ENCODE measurements around the gene HIVEP3. TPM values are rescaled to one million over a fixed set of nuclear protein-coding genes. Genes with fewer than 3 reads are reported as not detected.

HIVEP3 gene
- total and polyA plus RNA-seq, 2 of the 13 experiments (the other 11 are each of a cell fraction or from before 2014, with no cell fraction given), result 0.05 TPM; not detected in 1

GRCh38 chr1:41835485-41835884 is 83.2 kb downstream of the HIVEP3 start:
- ATAC-seq (no peak), FAIRE-seq (no peak), DNase-seq (ENCODE audit: low spot score) (no peak)
- no peak overlapping the region for H2AFZ ChIP-seq (ENCODE audit: low read length)
- H3K4me3 ChIP-seq (replicated peaks in 1 of 3; ENCODE audit: insufficient read depth in 1 of 3, low read depth in 2 of 3, low read length in 3 of 3), result no peak overlapping the region
- H3K9ac ChIP-seq (ENCODE audit: insufficient read depth, low read depth, low read length), result no peak overlapping the region
- no peaks in the 10 kb centered on the region for H3K4me1 ChIP-seq (ENCODE audit: insufficient read depth, low read length)
- no peaks in the 10 kb centered on the region for H4K20me1 ChIP-seq (ENCODE audit: insufficient read depth, low read length)
- BruUV-seq (replicated peaks), result no TSS peak
- 13% methylated on average over 5 of the region's 5 CpGs for WGBS (ENCODE audit: low lambda C conversion rate)
- intact Hi-C loops (cut with micrococcal nuclease; ENCODE audit: unreplicated experiment) (no loop called here), in situ Hi-C loops (cut with HindIII; ENCODE audit: extremely low pct_ligation_motif_present, low pct_unique_long_range_greater_than_20kb) (no loop called here)
- no peaks in the 10 kb centered on the region for H3K79me2 ChIP-seq (ENCODE audit: insufficient read depth, low read length)
- H3K27ac ChIP-seq (ENCODE audit: extremely low read length, insufficient read depth, low read length), result no peak overlapping the region
- no peak overlapping the region for H3K4me2 ChIP-seq (ENCODE audit: low read depth, low read length)
- POLR2A ChIA-PET, result no interaction called here
- H3K27me3 ChIP-seq (ENCODE audit: control insufficient read depth in 1 of 2, insufficient read depth in 2 of 2, low read length in 2 of 2), result no peaks in the 10 kb centered on the region; a peak in 1 of 5 replicates
- CTCF ChIA-PET (ENCODE audit: low intra/inter-chr PET ratio, low total read pairs), result no interaction called here
- H3K9me3 ChIP-seq (ENCODE audit: low read length), result no peaks in the 10 kb centered on the region
- no peaks in the 10 kb centered on the region for H3K36me3 ChIP-seq (replicated peaks in 1 of 2; ENCODE audit: control insufficient read depth in 1 of 2, insufficient read depth in 2 of 2, low read length in 2 of 2)
- no peak for TF ChIP-seq MED13 (CRISPR knock-in tag; IDR thresholded peaks at IDR 0.05)
- no peak for TF ChIP-seq GPBP1L1 (CRISPR knock-in tag; IDR thresholded peaks at IDR 0.05)
- no peak for TF ChIP-seq ZBTB40 (IDR thresholded peaks at IDR 0.05)
- TF ChIP-seq ZBTB40 (CRISPR knock-in tag; IDR thresholded peaks at IDR 0.05), result no peak
- no peak for TF ChIP-seq ZNF644 (CRISPR knock-in tag; IDR thresholded peaks at IDR 0.05; ENCODE audit: low read depth)
- no peak for TF ChIP-seq BRD4 (CRISPR knock-in tag; IDR thresholded peaks at IDR 0.05)
- no peak for TF ChIP-seq SNAPC2 (CRISPR knock-in tag; IDR thresholded peaks at IDR 0.05)
- no peak for TF ChIP-seq ZBTB38 (CRISPR knock-in tag; IDR thresholded peaks at IDR 0.05)
- TF ChIP-seq ARNTL (CRISPR knock-in tag; IDR thresholded peaks at IDR 0.05), result no peak
- no peak for TF ChIP-seq ZEB1 (IDR thresholded peaks at IDR 0.05; ENCODE audit: insufficient replicate concordance, low read depth)
- TF ChIP-seq MATR3 (CRISPR knock-in tag; IDR thresholded peaks at IDR 0.05), result no peak
- TF ChIP-seq SPEN (CRISPR knock-in tag; IDR thresholded peaks at IDR 0.05; ENCODE audit: low read depth), result no peak

Data from HepG2 (cell line).